Neural progenitor cell (in vitro differentiated cells): ENCODE measurements around the gene LAMTOR5.

Experiments
- EZH2 ChIP-seq: fragments of 200-600 bp; sonication (generic); IDR thresholded peaks from 2 replicates; pipeline ENCODE4 v1.6.1; 2017; ENCODE audit warnings: antibody characterized with exemption, mild to moderate bottlenecking, moderate library complexity
- EZH2phosphoT487 ChIP-seq: fragments of 200-600 bp; sonication (generic); IDR thresholded peaks from 2 replicates; pipeline ENCODE4 v1.6.1; 2017; ENCODE audit warnings: antibody characterized with exemption
- TF ChIP-seq, protein P1 (sequence below): fragments of 200-600 bp; sonication (generic); IDR thresholded peaks from 2 replicates; pipeline ENCODE4 v1.5.1; 2017; ENCODE audit warnings: antibody characterized with exemption, mild to moderate bottlenecking

GRCh38 chr1:110441888-110442287 is 34.4 kb upstream of the LAMTOR5 start:
- TF ChIP-seq, protein P1, sequence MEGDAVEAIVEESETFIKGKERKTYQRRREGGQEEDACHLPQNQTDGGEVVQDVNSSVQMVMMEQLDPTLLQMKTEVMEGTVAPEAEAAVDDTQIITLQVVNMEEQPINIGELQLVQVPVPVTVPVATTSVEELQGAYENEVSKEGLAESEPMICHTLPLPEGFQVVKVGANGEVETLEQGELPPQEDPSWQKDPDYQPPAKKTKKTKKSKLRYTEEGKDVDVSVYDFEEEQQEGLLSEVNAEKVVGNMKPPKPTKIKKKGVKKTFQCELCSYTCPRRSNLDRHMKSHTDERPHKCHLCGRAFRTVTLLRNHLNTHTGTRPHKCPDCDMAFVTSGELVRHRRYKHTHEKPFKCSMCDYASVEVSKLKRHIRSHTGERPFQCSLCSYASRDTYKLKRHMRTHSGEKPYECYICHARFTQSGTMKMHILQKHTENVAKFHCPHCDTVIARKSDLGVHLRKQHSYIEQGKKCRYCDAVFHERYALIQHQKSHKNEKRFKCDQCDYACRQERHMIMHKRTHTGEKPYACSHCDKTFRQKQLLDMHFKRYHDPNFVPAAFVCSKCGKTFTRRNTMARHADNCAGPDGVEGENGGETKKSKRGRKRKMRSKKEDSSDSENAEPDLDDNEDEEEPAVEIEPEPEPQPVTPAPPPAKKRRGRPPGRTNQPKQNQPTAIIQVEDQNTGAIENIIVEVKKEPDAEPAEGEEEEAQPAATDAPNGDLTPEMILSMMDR = no peak
- TF ChIP-seq EZH2phosphoT487 (no peak), EZH2 (no peak)
